GM18499 (cell line): ENCODE measurements around the gene TRAF3.

Experiments
- ATAC-seq: cut with Tn5 transposase; IDR thresholded peaks from one replicate; pipeline ENCODE4 v1.9.1; 2021; ENCODE audit warnings: moderate number of reproducible peaks; ENCODE audit not compliant: insufficient read depth, unreplicated experiment

Gene TRAF3

DNA sequence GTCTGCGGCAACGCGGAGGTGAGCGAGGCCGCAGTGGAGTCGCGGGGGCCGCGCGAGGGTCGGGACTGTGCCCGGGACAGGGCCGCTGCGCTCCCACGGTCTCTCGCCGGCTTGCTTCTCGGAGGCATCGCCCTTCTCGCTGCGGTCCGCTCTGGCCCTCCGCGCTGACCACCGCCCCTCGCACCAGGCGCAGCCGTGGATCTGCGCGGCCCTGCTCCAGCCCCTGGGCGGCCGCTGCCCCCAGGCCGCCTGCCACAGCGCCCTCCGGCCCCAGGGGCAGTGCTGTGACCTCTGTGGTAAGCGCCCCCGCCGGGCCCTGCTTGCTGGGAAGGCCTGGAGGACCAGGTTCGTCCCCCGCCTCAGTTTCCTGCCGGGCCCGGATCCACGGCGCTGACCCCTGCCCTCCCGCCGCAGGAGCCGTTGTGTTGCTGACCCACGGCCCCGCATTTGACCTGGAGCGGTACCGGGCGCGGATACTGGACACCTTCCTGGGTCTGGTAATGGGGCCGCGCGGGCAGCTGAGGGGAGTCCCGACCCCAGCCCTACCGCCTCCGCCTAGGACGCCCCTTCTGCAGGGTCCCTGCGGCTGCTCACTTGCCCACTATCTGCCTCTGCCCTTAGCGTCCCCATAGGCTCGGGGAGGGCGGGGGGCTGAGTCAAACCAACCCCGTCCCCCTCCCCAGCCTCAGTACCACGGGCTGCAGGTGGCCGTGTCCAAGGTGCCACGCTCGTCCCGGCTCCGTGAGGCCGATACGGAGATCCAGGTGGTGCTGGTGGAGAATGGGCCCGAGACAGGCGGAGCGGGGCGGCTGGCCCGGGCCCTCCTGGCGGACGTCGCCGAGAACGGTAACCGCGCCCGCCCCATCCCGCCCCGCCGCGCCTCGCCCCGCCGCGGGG lies 152.2 kb downstream of the TRAF3 start:
- ATAC-seq: no peak

DNA sequence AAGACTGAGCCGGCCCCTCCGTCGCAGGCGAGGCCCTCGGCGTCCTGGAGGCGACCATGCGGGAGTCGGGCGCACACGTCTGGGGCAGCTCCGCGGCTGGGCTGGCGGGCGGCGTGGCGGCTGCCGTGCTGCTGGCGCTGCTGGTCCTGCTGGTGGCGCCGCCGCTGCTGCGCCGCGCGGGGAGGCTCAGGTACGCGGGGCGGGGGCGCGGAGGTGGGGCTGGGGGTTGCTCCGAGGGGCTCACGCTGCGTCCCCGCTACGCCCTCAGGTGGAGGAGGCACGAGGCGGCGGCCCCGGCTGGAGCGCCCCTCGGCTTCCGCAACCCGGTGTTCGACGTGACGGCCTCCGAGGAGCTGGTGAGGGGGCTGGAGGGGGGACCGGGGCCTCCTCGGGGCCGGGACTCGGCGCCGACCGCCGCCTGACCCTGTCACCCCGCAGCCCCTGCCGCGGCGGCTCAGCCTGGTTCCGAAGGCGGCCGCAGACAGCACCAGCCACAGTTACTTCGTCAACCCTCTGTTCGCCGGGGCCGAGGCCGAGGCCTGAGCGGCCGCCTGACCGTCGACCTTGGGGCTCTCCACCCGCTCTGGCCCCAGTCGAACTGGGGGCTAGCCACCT lies 153.0 kb downstream of the TRAF3 start:
- ATAC-seq: no peak

GRCh38 chr14:102930753-102931579 lies 153.7 kb downstream of the TRAF3 start:
- ATAC-seq: no peak

DNA sequence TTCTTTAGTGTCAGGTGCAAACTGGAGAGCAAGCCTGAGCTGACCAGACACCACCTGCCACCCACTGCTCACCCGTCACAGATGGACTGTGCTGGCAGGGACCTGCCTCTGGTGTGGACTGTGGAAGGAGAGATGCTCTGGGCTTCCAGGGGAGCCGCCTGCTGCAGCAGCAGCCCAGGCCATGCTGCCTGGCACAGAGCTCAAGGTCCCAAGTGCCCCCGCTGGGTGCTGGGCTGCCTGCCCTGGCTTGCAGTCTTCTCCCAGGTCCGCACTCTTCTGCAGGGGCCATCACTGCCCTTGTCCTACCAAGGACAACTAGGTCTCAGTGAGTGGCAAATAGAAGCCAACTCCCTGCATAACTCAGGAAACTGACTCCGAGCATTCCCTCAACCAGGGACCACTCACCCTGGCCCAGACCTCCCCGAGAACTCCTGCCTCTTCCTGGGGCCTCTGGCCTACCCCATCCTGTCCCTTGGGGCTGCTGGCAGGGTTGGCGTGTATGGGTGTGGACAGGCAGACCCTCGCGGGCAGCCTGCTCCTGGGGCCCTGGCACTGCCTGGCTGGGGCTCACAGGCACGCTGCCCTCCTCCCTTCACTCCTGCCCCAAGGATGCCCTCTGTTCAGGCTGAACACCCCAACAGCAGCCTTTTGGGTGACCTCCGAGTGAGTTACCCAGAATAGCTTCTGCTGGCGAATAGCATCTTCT lies 154.5 kb downstream of the TRAF3 start:
- ATAC-seq: no peak

DNA sequence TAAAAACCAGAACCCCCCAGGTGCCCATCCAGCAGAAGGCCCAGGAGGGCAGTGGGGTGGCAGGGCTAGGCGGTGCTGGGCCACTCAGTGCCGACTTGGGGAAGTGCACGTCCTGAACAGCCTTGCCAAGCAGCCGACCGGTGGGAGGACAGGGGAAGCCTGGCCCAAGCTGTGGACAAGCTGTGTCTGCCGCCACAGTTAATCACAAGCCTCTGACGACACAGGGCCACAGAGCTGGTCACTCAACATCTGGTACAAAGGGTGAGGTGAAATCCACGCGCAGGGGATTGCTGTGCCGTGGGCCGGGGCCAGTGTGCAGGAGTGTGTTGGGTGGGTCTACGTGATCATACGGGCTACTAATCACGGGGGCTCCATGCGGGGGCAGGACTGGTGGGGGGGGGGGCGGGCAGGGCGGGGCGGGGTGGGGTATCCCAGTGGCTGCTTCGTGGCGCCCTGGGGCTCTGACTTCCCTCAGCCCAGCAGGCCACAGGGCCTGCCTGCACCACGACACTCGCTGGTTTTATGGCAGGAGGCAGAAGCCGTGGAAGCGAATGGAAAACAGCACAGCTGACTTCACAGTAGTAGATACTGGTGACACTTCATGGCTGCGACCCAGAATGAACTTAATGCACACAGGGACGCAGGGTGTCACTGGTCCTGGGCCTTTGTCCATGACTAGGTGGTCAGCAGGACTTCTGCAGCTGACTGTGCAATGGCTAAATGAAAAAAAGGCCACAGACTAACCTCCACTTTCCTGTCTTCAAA lies 155.4 kb downstream of the TRAF3 start:
- ATAC-seq: no peak

DNA sequence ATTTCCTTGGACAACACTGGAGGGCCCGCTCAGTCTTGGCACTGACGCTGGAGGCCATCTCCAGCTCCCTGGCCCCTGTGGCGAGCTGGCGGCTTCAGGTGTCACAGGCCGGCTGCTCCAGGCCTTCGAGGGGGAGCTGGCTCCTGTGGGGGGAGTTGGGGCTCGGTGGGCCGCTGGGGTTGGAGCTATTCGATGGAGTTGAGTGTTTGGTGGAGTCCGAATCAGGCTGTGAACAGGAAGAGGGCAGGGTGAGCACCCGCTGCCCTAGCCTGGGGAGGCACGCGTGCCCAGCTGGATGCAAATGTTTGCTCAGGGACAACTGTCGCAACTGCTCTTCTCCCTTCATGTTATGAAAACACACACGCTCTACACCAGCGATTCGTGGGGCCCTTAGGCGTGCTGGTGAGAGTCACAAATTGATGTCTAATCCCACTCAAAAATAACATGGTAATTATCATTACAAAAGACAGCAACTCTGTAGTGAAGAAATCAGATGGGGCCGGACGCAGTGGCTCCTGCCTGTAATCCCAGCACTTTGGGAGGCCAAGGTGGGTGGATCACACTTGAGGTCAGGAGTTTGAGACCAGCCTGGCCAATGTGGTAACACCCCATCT lies 156.5 kb downstream of the TRAF3 start:
- no peak for ATAC-seq

DNA sequence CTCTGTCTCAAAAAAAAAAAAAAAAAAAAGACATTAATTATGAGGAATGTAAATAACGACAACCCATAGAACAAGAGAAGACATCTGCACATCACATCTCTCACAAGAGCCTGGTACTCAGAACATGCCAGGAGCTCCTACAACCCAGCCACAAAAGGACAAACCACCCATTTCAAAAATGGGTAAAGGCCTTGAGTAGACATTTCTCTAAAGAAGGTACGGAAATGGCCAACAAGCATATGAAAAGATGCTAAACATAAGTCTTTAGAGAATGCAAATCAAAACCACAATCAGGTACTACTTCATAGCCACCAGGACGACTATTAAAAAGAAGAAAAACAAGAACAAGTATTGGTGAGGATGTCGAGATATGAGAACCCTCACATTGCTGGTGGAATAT lies 158.5 kb downstream of the TRAF3 start:
- ATAC-seq: no peak

GRCh38 chr14:102937331-102938175 lies 160.3 kb downstream of the TRAF3 start:
- no peak for ATAC-seq

DNA sequence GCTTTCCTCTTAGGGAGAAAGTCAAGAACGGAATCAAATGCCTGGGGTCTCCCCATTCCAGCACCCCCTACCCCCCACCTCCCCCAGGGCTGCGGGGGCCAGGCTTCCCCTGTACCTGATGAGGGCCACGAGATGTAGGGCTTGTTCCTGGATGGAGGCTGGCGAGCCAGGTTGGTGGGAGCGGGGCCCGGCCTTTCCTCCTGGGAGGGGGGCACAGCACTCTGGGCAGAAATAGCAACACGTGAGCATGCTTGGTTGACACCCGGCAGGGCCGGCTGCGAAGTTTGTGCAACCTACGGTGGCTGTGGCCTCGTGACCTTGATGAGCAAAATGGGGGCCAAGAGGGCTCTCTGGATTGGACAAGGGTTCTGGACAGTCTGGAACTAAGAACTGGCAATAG lies 160.9 kb downstream of the TRAF3 start:
- no peak for ATAC-seq

DNA sequence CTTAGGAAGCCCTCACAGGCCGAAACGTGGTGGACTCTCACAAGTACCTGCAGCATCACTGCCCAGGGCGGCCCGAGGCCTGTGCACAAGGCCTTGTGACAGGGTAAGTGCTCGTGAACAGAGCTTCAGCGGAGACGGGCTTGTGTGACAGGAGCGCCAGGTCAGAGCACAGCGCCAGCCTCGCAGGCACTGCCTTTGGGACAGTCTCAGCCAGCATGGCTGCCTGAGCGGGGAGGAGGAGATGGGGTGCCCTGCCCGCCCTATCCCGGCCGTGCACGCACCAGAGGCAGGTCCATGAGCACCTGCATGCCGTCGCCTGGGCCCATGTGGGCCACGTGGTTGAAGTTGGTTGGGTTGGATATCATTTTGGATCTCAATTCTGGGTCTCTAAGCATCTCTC lies 162.1 kb downstream of the TRAF3 start:
- ATAC-seq: no peak

DNA sequence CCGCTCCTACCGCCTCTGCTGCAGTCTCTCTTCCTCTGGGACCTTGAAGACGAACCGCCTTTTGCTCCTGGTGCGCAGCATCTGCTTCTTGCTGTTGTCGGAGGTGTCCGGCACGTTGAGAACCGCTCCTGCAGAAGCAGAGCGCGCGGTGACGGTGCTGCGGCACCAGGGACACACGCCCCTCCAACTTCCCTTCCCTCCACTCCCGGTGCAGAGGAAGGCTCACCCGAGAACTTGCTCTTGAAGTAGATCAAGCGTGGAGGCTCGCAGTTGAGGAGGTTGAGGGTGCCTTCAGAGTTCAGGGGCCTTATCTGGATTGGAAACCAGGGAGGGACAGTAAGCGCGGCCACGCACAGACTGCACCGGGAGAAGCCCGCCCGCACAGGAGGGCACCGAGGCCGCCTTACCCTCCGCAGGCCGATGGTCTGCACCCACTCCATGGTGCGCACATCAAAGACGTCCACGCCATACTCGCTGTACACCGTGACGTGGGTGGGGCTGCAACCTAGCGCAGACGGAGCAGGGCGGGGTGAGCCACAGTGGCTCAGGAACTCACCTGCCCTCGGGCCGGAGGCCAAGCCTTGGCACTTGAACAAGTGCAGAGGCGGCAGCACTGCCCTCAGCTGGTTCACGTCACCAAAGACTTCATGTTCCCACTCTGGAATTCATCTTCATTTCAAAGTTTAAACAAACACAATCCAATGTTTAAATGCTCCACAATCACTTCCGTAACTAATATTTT lies 162.7 kb downstream of the TRAF3 start:
- ATAC-seq: no peak

DNA sequence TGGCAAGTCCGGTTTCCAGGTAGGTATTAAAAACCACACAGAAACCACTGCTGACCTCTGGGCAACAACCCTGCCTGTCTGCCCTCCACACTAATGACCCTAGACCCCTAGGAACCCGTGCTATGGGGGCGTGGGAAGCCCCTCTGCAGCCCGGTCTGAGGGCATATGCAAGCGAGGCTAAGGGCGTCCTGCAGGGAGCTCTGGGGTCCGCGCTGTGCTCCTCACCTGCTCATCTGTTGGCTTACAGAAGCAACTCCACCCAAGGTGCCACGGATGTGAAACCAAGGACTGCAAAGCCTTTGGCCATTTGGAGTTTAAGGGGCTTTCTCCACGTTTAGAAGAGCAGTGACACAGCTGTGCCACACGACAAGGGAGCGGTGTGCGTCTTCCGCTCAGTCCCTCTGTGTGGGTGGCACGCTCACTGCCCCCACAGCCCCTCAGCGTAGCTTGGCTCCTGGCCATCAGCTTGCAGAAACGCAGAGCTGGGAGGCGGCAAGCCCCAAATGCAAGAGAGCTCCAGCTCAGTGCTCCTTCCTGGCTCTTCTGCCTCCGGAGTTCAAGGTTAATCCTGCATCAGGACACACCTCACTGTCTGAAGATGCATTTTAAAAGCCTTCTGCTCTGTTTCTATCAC lies 163.6 kb downstream of the TRAF3 start:
- no peak for ATAC-seq

DNA sequence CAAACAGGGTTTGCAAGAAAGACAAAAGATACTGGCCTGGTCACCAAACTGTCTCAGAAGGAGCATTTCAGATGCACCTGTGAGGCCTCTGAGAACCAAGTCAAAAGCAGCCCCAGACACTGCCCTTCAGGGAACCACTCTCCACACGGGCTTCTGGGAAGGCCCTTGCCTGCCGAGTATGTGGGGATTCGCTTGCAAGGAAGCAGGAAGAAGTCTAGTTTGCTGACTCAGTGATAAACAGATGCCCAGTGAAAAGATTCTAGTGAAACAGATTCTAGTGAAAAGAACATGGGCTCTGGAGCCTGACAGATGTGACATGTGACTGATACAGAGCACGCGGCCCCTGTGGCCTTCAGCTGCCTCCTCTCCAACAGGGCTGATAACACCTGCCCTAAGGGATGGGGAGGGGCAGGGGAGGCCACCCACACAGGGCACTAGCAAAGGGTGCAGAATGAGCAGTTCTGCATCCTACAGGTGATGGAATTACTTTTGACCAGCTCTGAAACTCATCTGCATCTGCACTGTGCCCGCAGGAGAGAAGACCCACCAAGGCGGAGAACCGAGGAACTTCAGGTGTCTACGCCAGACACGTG lies 164.3 kb downstream of the TRAF3 start:
- no peak for ATAC-seq

GRCh38 chr14:102942069-102942468 lies 164.8 kb downstream of the TRAF3 start:
- ATAC-seq: no peak

- ATAC-seq: no peak
Measured at GRCh38 chr14:102943454-102943853, 166.2 kb downstream of the TRAF3 start.

DNA sequence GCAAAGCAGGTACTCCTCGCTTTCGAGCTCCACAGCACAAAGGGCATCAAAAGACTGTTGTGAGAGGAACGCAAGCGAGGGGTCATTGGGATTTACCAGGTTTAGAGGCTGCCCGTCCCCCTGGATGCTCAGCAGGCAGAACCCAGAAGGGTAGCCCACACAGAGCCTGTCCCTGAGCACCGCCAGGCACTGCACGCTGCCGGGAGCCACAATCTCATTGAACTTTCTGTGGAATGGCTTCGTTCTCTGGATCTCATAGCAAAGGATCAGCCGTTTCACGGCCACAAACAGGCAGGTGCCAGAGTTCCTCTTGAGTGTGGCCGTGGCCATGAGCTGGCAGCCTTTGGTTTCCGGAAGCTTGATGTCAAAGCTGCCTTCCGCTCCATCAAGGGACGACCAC lies 166.7 kb downstream of the TRAF3 start:
- ATAC-seq: no peak
